Measurements from ENCODE around the gene C6orf89.

DNA sequence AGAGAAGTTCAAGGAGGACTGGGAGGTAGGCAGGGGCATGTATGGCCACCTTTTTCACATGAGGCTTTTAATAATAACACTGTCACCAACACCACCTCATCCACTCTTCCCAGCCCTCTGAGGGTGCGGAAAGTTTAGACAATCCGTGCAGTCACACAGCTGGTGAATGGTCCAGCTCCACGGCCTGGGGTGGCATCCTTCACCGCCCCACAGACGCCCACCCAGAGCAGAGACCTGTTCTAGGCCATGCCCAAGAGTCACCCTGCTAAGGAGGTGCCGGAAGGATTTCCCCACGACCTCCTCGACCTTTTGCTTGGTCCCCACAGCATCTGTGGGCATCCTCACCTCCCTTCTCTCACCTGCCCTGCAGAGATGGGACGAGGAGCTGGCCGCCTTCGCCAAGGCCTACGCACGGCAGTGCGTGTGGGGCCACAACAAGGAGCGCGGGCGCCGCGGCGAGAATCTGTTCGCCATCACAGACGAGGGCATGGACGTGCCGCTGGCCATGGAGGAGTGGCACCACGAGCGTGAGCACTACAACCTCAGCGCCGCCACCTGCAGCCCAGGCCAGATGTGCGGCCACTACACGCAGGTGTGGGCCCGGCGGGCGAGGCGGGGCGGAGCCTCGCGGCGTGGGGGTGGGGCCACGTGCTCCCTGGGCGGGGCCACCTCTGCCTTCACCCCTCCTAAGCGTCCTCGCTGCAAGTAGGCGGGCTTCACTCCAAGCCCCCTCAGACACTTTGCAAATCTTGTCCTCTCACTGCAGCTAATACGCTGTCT, 73.2 kb downstream of the C6orf89 start:
- no peak for TF ChIP-seq POLR2A (IDR thresholded peaks at IDR 0.05; ENCODE audit: low read depth, low read length)
- TF ChIP-seq POLR2AphosphoS5 (IDR thresholded peaks at IDR 0.05; ENCODE audit: low read depth, low read length) = no peak
